ENCODE data around the gene ULK4.

Gene ULK4

DNA sequence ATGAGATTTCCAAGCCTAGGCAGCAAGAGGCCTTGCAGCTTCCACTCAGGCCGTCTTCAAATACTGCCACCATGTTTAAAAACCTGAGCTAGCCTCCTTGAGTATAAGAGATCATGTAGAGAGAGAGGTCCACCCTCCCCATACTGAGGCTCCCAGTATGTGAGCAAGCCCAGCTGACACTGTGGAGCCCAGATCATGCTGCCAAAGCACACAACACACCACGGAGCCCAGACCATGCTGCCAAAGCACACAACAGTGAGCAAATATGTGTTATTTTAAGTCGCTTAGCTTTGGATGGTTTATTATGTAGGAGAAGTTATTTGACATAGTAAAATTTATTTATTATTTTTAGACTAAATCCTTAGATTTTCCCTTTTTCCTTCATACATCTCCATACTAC, 428.9 kb downstream of the ULK4 start:
- no peaks in the 10 kb centered on the region for H3K36me3 ChIP-seq (ENCODE audit: insufficient read depth, low read length)
- H3K9me3 ChIP-seq (ENCODE audit: insufficient read depth, low read depth, low read length) = no peaks in the 10 kb centered on the region
- no peaks in the 10 kb centered on the region for H3K79me2 ChIP-seq (ENCODE audit: insufficient read depth, low read length)
- TF ChIP-seq, protein P1, sequence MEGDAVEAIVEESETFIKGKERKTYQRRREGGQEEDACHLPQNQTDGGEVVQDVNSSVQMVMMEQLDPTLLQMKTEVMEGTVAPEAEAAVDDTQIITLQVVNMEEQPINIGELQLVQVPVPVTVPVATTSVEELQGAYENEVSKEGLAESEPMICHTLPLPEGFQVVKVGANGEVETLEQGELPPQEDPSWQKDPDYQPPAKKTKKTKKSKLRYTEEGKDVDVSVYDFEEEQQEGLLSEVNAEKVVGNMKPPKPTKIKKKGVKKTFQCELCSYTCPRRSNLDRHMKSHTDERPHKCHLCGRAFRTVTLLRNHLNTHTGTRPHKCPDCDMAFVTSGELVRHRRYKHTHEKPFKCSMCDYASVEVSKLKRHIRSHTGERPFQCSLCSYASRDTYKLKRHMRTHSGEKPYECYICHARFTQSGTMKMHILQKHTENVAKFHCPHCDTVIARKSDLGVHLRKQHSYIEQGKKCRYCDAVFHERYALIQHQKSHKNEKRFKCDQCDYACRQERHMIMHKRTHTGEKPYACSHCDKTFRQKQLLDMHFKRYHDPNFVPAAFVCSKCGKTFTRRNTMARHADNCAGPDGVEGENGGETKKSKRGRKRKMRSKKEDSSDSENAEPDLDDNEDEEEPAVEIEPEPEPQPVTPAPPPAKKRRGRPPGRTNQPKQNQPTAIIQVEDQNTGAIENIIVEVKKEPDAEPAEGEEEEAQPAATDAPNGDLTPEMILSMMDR (conservative IDR thresholded peaks at IDR 0.05; ENCODE audit: low read length) = no peak
- no peak for TF ChIP-seq EZH2phosphoT487 (IDR thresholded peaks at IDR 0.05; ENCODE audit: borderline replicate concordance)
- H3K4me1 ChIP-seq (ENCODE audit: insufficient read depth, low read length, poor library complexity, severe bottlenecking) = peaks cover 6% of the 10 kb centered on the region
- H3K9ac ChIP-seq (ENCODE audit: low read depth, low read length, poor library complexity, severe bottlenecking) = no peak overlapping the region
- no peak overlapping the region for H3K4me2 ChIP-seq (ENCODE audit: low read depth, low read length, poor library complexity, severe bottlenecking)
- H3F3A ChIP-seq (ENCODE audit: low read depth) = no peaks in the 10 kb centered on the region
- H3K27me3 ChIP-seq (ENCODE audit: insufficient read depth, low read length, poor library complexity, severe bottlenecking) = no peaks in the 10 kb centered on the region
- no peak overlapping the region for H2AFZ ChIP-seq (ENCODE audit: low read length)
- H3K9me2 ChIP-seq (replicated peaks; ENCODE audit: low read depth, low read length) = no peaks in the 10 kb centered on the region
- no peaks in the 10 kb centered on the region for H4K20me1 ChIP-seq (ENCODE audit: insufficient read depth, low read length, poor library complexity, severe bottlenecking)
- no peak overlapping the region for H3K4me3 ChIP-seq (ENCODE audit: low read length, poor library complexity, severe bottlenecking)

DNA sequence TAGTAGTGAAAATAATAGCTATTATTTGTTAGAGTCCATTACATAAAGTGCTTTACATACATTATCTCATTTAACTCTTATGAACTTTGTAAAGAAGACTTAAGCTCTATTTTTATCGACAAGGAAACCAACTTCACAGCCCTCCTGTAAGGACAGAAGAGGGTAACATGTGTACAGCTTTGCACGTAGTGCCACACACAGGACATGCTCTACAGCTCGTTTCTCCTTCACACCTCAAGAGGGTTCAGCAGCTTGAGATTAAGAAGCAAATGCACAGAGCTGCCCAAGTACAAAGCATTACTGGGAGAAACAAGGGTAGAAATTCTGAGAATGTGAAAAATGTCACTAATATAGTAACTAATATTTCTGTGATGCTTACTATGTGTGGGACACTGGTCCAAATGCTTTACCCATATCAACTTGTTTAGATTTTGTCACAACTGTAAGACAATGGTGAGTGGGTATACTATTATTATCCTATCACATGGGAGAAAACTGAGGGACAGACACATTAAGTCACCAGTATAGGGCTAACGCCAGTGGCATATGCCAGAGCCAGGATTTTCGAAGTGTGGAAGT, 434.8 kb downstream of the ULK4 start:
- Histone ChIP-seq H3K4me3 (ENCODE audit: low read length, poor library complexity, severe bottlenecking) (no peak overlapping the region), H3K9ac (ENCODE audit: low read depth, low read length, poor library complexity, severe bottlenecking) (no peak overlapping the region), H3K27me3 (ENCODE audit: insufficient read depth, low read length, poor library complexity, severe bottlenecking) (no peaks in the 10 kb centered on the region), H3K9me3 (ENCODE audit: insufficient read depth, low read depth, low read length) (no peaks in the 10 kb centered on the region), H2AFZ (ENCODE audit: low read length) (no peak overlapping the region), H4K20me1 (ENCODE audit: insufficient read depth, low read length, poor library complexity, severe bottlenecking) (no peaks in the 10 kb centered on the region), H3K79me2 (ENCODE audit: insufficient read depth, low read length) (no peaks in the 10 kb centered on the region), H3K4me2 (ENCODE audit: low read depth, low read length, poor library complexity, severe bottlenecking) (no peak overlapping the region), H3F3A (ENCODE audit: low read depth) (no peaks in the 10 kb centered on the region), H3K36me3 (ENCODE audit: insufficient read depth, low read length) (no peaks in the 10 kb centered on the region), H3K4me1 (ENCODE audit: insufficient read depth, low read length, poor library complexity, severe bottlenecking) (no peaks in the 10 kb centered on the region), H3K9me2 (replicated peaks; ENCODE audit: low read depth, low read length) (no peaks in the 10 kb centered on the region)
- TF ChIP-seq EZH2phosphoT487 (IDR thresholded peaks at IDR 0.05; ENCODE audit: borderline replicate concordance) = no peak
- TF ChIP-seq, protein P1 (conservative IDR thresholded peaks at IDR 0.05; ENCODE audit: low read length) = no peak

DNA sequence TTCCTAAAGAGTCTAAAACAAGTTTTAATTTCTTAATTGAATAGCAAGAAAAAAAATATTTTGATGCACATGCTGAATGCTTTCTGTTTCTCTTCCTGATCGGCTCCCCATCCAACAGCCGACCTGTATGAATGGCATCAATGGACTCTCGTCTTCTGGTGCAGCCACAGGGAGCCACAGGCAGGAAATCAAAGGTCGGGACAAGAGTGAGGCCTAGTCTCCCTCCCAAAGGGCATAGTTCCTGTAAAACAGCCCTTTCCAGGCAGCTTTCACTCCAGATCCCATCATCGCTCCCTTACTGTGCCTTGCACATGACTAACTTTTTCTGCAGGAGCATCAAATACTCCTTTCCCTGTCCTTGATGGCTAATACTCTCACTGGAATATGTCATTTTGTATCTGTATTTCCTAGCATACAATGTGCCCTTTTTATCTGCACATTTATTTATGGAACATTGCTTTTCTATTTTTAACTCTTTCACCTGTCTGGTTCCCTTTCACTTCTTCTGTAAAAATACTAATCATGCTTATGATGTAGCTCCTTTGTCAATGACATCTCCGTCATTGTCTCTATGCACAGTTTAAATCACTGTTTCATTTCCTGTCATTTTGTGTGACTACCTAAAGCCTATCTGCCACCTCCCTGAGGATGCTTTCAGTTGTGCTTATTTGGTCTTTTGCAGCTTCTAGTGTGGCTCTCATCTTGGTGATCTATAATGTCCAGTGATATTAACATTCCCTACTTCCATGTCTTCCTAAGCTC, 436.4 kb downstream of the ULK4 start:
- Histone ChIP-seq H3K4me1 (ENCODE audit: insufficient read depth, low read length, poor library complexity, severe bottlenecking) (no peaks in the 10 kb centered on the region), H3K4me3 (ENCODE audit: low read length, poor library complexity, severe bottlenecking) (no peak overlapping the region), H3K9me2 (replicated peaks; ENCODE audit: low read depth, low read length) (no peaks in the 10 kb centered on the region), H3K9ac (ENCODE audit: low read depth, low read length, poor library complexity, severe bottlenecking) (no peak overlapping the region), H3K79me2 (ENCODE audit: insufficient read depth, low read length) (no peaks in the 10 kb centered on the region), H3K4me2 (ENCODE audit: low read depth, low read length, poor library complexity, severe bottlenecking) (no peak overlapping the region), H4K20me1 (ENCODE audit: insufficient read depth, low read length, poor library complexity, severe bottlenecking) (no peaks in the 10 kb centered on the region), H3K27me3 (ENCODE audit: insufficient read depth, low read length, poor library complexity, severe bottlenecking) (no peaks in the 10 kb centered on the region), H2AFZ (ENCODE audit: low read length) (no peak overlapping the region), H3K36me3 (ENCODE audit: insufficient read depth, low read length) (no peaks in the 10 kb centered on the region), H3F3A (ENCODE audit: low read depth) (no peaks in the 10 kb centered on the region), H3K9me3 (ENCODE audit: insufficient read depth, low read depth, low read length) (no peaks in the 10 kb centered on the region)
- no peak for TF ChIP-seq EZH2phosphoT487 (IDR thresholded peaks at IDR 0.05; ENCODE audit: borderline replicate concordance)
- TF ChIP-seq, protein P1 (conservative IDR thresholded peaks at IDR 0.05; ENCODE audit: low read length) = no peak
